Liver (tissue), 3 donors: ENCODE results near the gene MRPS7.

Source experiments
- FOXA1 ChIP-seq: IDR thresholded peaks from 2 replicates; pipeline ENCODE4 v1.6.1; 2016; ENCODE audit warnings: antibody characterized with exemption
- HNF4A ChIP-seq, 2 donors: conservative IDR thresholded peaks; 2 replicates each; pipeline ENCODE4 v1.6.1; 2016; ENCODE audit warnings: antibody characterized with exemption in 2 of 2, mild to moderate bottlenecking in 2 of 2
- RAD21 ChIP-seq, 2 donors: IDR thresholded peaks; 2 replicates each; pipeline ENCODE4 v1.6.1; 2016; ENCODE audit warnings: antibody characterized with exemption in 2 of 2, mild to moderate bottlenecking in 2 of 2
- REST ChIP-seq: IDR thresholded peaks from 2 replicates; pipeline ENCODE4 v1.6.1; 2016; ENCODE audit warnings: antibody characterized with exemption, mild to moderate bottlenecking
- TF ChIP-seq, protein P1 (sequence below): fragments of 150-350 bp; IDR thresholded peaks from 2 replicates; pipeline ENCODE4 v1.5.1; 2017; ENCODE audit warnings: improper control_type of control experiment, low read depth, low read length; ENCODE audit not compliant: missing input control
- TF ChIP-seq, protein P2 (sequence below): IDR thresholded peaks from 2 replicates; pipeline ENCODE4 v1.6.1; 2016; ENCODE audit warnings: antibody characterized with exemption
- TF ChIP-seq, protein P3 (sequence below): IDR thresholded peaks from 2 replicates; pipeline ENCODE4 v1.6.1; 2016; ENCODE audit warnings: antibody characterized with exemption
- donor health status: healthy.
- donor health status: healthy.

DNA sequence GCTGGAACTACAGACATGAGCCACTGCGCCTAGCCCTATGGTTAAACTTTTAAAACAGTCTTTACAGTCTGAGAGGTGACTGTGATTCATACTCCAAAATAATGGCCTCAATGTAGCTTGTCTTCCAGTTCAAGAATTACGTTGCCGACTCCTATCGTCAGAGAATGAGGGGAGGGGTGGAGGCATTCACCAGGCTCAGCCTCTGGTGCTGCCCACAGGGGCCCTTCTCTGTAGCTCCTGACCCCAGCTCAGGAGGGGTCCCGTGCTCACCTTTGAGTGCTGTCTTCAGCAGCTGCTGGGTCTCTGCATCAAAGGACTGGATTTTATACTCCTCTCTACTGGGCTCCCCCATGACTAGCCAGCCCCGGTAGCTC, 8.2 kb downstream of the MRPS7 start:
- TF ChIP-seq RAD21 (IDR thresholded peaks at IDR 0.05) (no peak), FOXA1 (no peak), REST (no peak), HNF4A (conservative IDR thresholded peaks at IDR 0.05) (no peak)
- TF ChIP-seq, protein P1, sequence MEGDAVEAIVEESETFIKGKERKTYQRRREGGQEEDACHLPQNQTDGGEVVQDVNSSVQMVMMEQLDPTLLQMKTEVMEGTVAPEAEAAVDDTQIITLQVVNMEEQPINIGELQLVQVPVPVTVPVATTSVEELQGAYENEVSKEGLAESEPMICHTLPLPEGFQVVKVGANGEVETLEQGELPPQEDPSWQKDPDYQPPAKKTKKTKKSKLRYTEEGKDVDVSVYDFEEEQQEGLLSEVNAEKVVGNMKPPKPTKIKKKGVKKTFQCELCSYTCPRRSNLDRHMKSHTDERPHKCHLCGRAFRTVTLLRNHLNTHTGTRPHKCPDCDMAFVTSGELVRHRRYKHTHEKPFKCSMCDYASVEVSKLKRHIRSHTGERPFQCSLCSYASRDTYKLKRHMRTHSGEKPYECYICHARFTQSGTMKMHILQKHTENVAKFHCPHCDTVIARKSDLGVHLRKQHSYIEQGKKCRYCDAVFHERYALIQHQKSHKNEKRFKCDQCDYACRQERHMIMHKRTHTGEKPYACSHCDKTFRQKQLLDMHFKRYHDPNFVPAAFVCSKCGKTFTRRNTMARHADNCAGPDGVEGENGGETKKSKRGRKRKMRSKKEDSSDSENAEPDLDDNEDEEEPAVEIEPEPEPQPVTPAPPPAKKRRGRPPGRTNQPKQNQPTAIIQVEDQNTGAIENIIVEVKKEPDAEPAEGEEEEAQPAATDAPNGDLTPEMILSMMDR = no peak
- TF ChIP-seq, protein P2, sequence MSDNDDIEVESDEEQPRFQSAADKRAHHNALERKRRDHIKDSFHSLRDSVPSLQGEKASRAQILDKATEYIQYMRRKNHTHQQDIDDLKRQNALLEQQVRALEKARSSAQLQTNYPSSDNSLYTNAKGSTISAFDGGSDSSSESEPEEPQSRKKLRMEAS = no peak
- TF ChIP-seq, protein P3, sequence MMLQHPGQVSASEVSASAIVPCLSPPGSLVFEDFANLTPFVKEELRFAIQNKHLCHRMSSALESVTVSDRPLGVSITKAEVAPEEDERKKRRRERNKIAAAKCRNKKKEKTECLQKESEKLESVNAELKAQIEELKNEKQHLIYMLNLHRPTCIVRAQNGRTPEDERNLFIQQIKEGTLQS = no peak
